ENCODE data around the gene CLASP1.
"Not testable (repeated sequence)": the region's sequence is repeated elsewhere in the genome, so short reads cannot be mapped to it uniquely, and the experiment has no call there.

The CLASP1 gene

GRCh38 chr2:121649149-121649595, at the start of gene CLASP1:
Gene CLASP1 (minus strand): TSS chr2:121649462. CDS start chr2:121605895, 43,567 bp downstream.
- DNase-seq = no peak

GRCh38 chr2:121698318-121698930, 49.2 kb upstream of the CLASP1 start:
- DNase-seq = no peak

GRCh38 chr2:121697108-121697631, 47.9 kb upstream of the CLASP1 start:
- no peak for DNase-seq

GRCh38 chr2:121696410-121696930, 47.2 kb upstream of the CLASP1 start:
- DNase-seq = no peak

GRCh38 chr2:121695171-121695451, 45.8 kb upstream of the CLASP1 start:
- DNase-seq = no peak

- no peak for DNase-seq
Measured at GRCh38 chr2:121694398-121695170, 45.3 kb upstream of the CLASP1 start.

- DNase-seq = not testable (repeated sequence)
Measured at GRCh38 chr2:121690572-121690971, 41.3 kb upstream of the CLASP1 start.

- no peak for DNase-seq
Measured at GRCh38 chr2:121690095-121690494, 40.8 kb upstream of the CLASP1 start.

- DNase-seq = no peak
Measured at GRCh38 chr2:121689356-121689755, 40.1 kb upstream of the CLASP1 start.

GRCh38 chr2:121688820-121689219, 39.6 kb upstream of the CLASP1 start:
- no peak for DNase-seq

- DNase-seq = no peak
Measured at GRCh38 chr2:121686902-121687301, 37.6 kb upstream of the CLASP1 start.

GRCh38 chr2:121686218-121686617, 37.0 kb upstream of the CLASP1 start:
- no peak for DNase-seq

- DNase-seq = no peak
Measured at GRCh38 chr2:121682396-121683298, 33.4 kb upstream of the CLASP1 start.

- DNase-seq = no peak
Measured at GRCh38 chr2:121677855-121678254, 28.6 kb upstream of the CLASP1 start.

- not testable (repeated sequence) for DNase-seq
Measured at GRCh38 chr2:121671621-121672020, 22.4 kb upstream of the CLASP1 start.

- DNase-seq = no peak
Measured at GRCh38 chr2:121670181-121670580, 20.9 kb upstream of the CLASP1 start.

GRCh38 chr2:121667618-121668017, 18.4 kb upstream of the CLASP1 start:
- DNase-seq = no peak

- DNase-seq = no peak
Measured at GRCh38 chr2:121666042-121666441, 16.8 kb upstream of the CLASP1 start.

GRCh38 chr2:121665504-121665903, 16.2 kb upstream of the CLASP1 start:
- DNase-seq = no peak

- no peak for DNase-seq
Measured at GRCh38 chr2:121664713-121665112, 15.5 kb upstream of the CLASP1 start.

GRCh38 chr2:121664086-121664485, 14.8 kb upstream of the CLASP1 start:
- DNase-seq = no peak

- no peak for DNase-seq
Measured at GRCh38 chr2:121663434-121663833, 14.2 kb upstream of the CLASP1 start.

GRCh38 chr2:121662656-121663055, 13.4 kb upstream of the CLASP1 start:
- DNase-seq = no peak
